DMS153 treated with DMSO at 0.1 percent for 48 hours (cell line): Measurements from ENCODE around the gene ZBTB34.

ENCODE experiments used
- DNase-seq: peaks from one replicate; lab custom pipeline; 2025; ENCODE audit not compliant: unreplicated experiment; lab: John Stamatoyannopoulos, UW

The ZBTB34 gene

DNA sequence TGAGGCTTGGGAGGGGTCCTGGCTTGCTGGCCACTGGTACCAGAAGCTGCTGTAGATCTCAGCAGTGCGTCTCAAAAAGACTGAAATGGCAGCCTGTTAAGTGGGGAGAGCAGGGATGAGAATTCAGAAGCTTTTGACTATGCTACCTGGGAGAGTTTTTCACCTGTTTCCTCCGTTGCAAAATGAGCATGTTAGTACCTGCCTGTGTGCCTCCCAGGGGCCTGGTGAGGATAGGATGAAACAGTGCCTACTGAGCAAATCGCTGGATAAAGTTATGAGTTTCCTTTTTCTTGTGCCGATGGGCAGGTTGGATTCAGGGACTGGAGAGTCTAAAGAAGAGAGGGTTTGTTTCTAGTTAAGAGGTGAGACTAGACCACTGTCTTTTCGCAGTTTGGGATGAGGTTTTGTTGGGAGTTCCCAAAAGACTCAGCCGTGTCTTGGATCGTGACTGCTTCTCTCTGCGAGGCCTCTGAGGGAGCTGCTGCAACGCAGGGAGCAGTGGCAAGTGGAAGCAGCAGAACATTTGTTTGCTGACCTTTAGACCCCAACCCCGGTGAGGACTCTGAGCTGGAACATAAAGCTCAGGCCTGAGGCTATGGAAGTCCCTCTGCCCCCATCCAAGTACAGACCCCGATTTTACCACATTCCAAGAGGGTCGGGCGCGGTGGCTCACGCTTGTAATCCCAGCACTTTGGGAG is 55.6 kb downstream of the ZBTB34 start:
- no peak for DNase-seq

DNA sequence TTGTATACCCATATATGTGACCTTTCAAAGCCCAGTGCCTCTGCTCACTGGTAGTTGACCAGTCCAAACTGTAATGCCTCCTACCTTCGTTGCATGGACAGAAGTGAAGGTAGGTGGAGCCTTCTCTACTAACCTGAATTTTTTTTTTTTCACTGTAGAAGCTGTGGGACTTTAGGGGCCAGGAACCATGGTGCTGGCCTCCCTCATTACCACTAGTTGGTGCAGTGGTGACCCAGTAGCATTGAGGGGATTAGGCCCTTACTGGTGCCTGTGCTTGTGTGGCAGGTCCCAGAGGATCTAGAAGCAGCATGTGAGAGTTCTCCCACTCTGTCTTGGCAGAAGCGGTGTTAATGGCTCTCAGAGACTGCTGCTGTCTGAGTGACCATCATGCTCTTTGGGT is 56.5 kb downstream of the ZBTB34 start:
- DNase-seq = no peak

DNA sequence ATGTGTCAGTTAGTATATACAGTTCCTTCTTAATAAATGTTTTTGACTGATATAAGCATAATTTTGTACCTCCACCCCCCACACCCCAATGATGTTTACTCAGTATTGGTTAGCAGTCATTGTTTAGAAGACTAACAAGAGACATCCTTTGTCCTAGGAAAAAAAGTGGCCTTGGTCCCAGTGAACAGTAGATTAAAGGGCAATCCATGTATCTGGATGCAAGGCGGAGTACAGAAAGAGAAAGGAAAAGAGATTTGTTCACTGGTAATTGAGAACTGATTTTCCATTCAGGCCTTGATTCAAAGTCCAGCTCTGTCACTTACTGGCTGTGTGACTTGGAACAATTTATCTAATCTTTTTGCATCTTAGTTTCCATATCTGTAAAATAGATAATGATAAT is 58.8 kb downstream of the ZBTB34 start:
- DNase-seq = no peak

DNA sequence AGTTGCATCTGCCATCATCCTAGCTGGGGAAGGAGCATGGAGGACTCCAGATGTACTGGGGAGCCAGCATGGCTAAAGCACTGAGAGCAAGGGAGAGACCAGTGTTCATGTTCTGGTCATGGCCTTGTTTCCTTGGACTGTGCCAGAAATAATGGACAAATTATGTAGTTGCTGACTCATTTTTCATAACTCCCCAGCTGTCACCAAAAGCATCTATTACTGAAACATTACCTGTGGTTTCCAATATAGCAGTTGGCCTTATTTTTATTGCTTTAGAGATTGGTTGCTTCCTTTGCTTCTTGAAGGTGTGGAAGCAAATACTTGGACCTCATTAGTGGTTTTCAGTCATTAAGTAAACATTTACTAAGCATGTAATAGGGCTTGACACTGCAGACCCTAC is 65.4 kb downstream of the ZBTB34 start:
- no peak for DNase-seq

DNA sequence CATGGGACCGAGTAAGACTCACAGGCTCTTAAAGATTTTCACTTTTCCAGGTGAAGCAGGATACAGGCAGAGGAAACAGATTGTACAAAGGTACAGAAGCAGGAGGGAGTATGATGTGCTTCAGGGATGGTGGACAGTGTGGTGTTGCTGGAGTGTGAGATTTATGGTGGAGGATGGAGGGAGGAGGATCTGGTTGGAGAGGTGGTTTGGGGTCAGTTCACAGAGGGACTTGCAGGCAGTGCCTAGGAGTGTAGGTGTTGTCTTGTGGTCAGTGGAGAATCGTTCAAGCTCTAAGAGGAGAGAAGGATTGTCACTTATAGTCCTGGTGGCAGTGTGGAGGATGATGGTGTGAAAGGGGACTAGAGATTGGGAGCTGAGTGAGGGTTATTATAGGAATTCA is 65.9 kb downstream of the ZBTB34 start:
- no peak for DNase-seq

DNA sequence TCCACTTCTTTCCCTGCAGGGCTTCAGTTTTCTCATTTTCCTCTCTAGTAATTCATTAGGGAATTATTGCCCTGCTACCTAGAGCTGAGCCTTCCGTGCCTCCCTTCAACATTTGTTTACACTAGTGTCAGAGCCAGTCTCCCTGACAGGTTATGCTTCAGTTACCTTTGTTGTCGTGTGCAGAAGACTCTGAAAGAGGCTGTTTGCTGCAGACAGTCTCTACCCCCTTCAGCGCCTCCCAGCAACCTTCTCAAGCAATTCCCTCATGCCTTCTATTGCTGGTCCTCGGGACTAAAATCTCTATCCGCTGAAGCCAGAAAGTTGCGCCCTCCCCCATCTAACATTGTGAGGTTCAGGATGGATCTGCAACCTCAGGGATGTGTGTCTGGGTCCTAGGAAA is 67.0 kb downstream of the ZBTB34 start:
- DNase-seq = peak; percentile 67

DNA sequence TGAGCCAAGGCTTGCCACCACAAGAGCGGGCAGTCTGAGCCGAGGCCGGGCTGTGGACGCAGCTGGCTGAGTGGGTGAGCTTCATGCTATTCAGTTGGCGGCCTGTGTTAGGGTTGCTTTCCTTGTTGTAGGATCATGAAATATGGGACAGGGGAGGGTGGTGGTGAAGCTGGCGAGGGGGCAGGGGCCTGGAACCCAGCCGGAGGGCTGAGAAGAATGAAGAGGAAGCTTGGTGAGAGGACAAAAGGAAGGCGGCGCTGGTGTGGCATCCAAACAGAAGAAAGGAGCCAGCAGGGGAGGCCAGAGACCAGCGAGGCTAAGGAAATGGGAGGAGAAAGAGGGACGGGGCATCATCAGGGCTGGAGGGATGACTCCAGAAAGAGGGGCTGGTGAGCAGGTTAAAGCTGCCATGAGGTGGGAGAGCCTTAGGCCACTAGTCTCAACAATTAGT is 72.5 kb downstream of the ZBTB34 start:
- no peak for DNase-seq

DNA sequence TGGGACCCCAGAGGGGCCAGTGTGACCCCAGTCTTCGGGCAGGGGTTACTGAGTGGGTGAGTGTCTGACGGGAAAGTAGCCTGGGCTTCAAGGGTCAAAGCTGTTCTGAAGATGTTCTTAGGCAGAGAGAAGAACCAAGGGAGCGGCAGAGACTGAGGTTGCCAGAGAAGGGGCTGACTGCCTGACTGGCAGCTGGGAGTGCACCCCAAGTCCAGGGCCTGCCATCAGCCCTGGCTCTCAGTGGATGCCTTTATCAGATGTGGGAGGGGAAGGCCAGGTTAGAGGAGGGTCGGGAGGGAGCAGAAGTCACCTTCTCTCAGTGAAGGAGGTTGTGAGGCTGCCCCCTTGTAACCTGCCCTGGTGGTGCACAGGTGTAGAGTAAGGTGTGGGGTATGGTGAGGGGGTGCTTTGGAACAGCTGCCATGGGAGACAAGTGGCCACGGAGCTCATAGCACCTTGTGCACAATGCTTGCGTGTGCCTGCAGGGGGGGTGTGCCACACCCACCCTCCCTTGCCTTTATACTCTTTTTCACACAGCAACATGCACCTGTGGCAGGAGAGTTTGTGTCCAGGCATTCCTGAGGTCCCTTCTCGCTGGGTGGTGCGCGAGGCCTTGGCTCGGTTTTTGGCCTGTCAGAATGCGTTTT is 73.0 kb downstream of the ZBTB34 start:
- no peak for DNase-seq

DNA sequence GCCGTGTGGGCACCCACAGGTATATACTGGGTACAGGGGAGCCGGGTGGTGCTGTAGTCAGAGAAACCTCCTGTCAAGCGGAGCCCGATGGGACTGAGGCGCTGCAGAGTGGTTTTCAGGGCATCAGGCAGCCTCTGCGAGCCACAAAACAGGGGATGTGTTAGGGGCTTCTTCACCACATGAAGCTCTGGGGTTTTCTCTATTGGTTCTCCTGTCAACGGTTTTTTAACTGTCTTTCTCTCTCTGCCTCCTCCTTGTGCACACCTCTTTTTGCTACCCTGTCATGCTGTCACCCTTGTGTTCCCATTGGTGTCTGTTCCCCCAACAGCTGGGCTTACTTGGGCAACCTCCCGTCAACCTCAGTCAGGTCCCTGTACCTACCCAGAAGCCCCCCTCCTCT is 74.0 kb downstream of the ZBTB34 start:
- no peak for DNase-seq
